GM10248 (cell line): Measurements from ENCODE around the gene CASP14.
"Not testable (repeated sequence)": the region's sequence is repeated elsewhere in the genome, so short reads cannot be mapped to it uniquely, and the experiment has no call there.

Experiments used
- CTCF ChIA-PET: fragments of 300-600 bp; sonication (Branson Sonifier 250); formaldehyde crosslinking; extraction: SDS; loops from one replicate; lab custom pipeline; 2021; ENCODE audit warnings: antibody characterized with exemption; lab: Yijun Ruan, JAX
- POLR2A ChIA-PET: fragments of 350-650 bp; sonication (Branson Sonifier 250); formaldehyde crosslinking; extraction: SDS; loops from one replicate; lab custom pipeline; 2020; ENCODE audit warnings: antibody characterized with exemption; lab: Yijun Ruan, JAX
- DNase-seq: peaks from one replicate; pipeline ENCODE4 v3.0.0; 2012; ENCODE audit errors: extremely low spot score
- TF ChIP-seq, protein P1 (sequence below): IDR thresholded peaks from 2 replicates; pipeline ENCODE4 v1.5.1; 2012; ENCODE audit warnings: mild to moderate bottlenecking, low read depth; ENCODE audit errors: extremely low read depth, missing control alignments, control extremely low read depth

CASP14 gene

GRCh38 chr19:15081911-15082310 lies 32.6 kb downstream of the CASP14 start, which contains the start of gene OR1I1:
Gene OR1I1, plus strand, starts transcription at chr19:15082211. Its CDS starts 4,855 bp downstream, at chr19:15087066.
- no peak for DNase-seq
- ChIA-PET CTCF (interaction anchor here (1.2 to 2.9 kb wide), 2 partner anchors 10 to 19 kb away, joined by 3 to 17 read pairs; no protein-coding TSS in a partner anchor), POLR2A (no interaction called here)
- TF ChIP-seq, protein P1, sequence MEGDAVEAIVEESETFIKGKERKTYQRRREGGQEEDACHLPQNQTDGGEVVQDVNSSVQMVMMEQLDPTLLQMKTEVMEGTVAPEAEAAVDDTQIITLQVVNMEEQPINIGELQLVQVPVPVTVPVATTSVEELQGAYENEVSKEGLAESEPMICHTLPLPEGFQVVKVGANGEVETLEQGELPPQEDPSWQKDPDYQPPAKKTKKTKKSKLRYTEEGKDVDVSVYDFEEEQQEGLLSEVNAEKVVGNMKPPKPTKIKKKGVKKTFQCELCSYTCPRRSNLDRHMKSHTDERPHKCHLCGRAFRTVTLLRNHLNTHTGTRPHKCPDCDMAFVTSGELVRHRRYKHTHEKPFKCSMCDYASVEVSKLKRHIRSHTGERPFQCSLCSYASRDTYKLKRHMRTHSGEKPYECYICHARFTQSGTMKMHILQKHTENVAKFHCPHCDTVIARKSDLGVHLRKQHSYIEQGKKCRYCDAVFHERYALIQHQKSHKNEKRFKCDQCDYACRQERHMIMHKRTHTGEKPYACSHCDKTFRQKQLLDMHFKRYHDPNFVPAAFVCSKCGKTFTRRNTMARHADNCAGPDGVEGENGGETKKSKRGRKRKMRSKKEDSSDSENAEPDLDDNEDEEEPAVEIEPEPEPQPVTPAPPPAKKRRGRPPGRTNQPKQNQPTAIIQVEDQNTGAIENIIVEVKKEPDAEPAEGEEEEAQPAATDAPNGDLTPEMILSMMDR: no peak

GRCh38 chr19:15087182-15087581 lies 37.9 kb downstream of the CASP14 start:
- ChIA-PET POLR2A (no interaction called here), CTCF (interaction anchor here (1.5 to 1.7 kb wide), 2 partner anchors 62 to 468 kb away, joined by 4 to 7 read pairs; no protein-coding TSS in a partner anchor)
- TF ChIP-seq, protein P1: no peak
- DNase-seq: no peak

DNA sequence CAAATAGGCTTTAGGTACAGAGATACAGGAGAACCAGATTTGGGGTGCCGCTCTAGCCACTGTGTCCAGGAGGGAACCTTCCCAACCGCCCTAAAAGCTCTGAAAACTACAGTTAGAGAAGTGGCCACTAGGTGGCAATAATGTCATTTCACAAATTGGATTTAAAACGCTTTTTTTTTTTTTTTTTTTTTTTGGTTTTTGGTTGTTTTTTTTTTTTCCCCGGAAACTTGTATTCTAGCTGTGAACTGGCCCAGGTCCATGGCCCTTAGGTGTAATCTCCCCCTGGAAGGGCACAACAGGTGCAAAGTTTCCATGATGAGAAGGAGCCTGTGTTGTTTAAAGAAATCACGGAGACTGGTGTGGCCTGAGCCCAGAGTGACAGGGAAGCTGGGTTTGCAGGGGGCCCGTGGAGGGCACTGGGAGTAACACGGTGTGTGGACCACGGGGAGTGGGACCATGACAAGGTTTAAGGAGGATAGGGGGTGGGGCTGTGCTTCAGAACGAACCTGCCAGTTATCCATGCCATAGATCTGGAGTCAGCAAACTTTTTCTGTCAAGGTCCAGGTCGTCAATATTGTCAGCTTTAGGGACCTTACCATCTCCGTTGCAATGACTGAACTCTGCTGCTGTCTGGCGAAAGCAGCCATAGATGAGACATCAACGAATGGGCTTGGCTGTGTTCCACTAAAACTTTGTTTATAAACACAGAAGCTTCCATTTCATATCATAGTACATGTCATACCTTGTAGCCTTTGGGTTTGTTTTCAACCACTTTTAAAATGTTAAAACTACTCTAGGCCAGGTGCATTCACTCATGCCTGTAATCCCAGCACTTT lies 42.9 kb downstream of the CASP14 start:
- CTCF ChIA-PET: interaction anchor here (0.7 to 4.0 kb wide), 27 partner anchors 10 to 469 kb away, joined by 3 to 47 read pairs (median 4); partner anchors contain the start of genes AKAP8L, OR1I1 and PGLYRP2
- TF ChIP-seq, protein P1: peak; percentile 58
- POLR2A ChIA-PET: interaction anchor here (0.6 to 0.7 kb wide), 2 partner anchors 44 to 353 kb away, joined by 4 to 8 read pairs; no protein-coding TSS in a partner anchor
- peak; percentile 55 for DNase-seq

GRCh38 chr19:15093001-15093400 lies 43.7 kb downstream of the CASP14 start:
- CTCF ChIA-PET: interaction anchor here (0.9 to 4.0 kb wide), 18 partner anchors 9 to 467 kb away, joined by 3 to 47 read pairs (median 6); partner anchors contain the start of genes OR1I1 and PGLYRP2
- POLR2A ChIA-PET: no interaction called here

GRCh38 chr19:15096223-15096622 lies 46.9 kb downstream of the CASP14 start:
- ChIA-PET POLR2A (no interaction called here), CTCF (interaction anchor here (1.1 kb wide), 1 partner anchor 12 kb away, joined by 3 read pairs; no protein-coding TSS in a partner anchor)
- no peak for DNase-seq
- TF ChIP-seq, protein P1: no peak

More at GRCh38 chr19:15093001-15093400, 43.7 kb downstream of the CASP14 start:
- DNase-seq: no peak
- TF ChIP-seq, protein P1: no peak

GRCh38 chr19:15097980-15098379 lies 48.7 kb downstream of the CASP14 start:
- CTCF ChIA-PET, DNase-seq, POLR2A ChIA-PET: not testable (repeated sequence)
